ENCODE measurements around the gene EGFR.

EGFR gene

GRCh38 chr7:55198634-55199392, 180.0 kb downstream of the EGFR start:
- DNase-seq: no peak

- DNase-seq: no peak
These were observed 180.6 kb downstream of the EGFR start for GRCh38 chr7:55199418-55199817.

DNA sequence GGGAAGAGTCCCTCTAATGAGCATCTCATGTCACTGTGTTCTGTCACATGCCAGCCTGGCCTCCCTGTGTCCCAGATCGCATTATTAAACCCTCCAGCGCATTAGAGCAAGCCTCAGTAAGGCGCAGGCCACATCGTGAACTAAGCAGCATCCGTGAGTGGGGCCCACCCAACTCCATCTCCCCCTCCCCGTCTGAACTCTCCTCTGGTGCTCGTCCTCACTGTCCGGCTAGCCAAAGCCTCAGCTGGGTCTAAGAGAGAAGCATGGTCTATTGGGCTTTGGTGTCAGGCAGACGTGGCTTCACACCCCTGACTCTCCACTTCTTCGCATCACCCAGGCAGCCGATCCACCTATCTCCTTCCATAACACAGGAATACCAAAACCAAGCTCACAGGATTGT, 181.6 kb downstream of the EGFR start:
- DNase-seq: no peak

GRCh38 chr7:55202150-55202913, 183.5 kb downstream of the EGFR start:
- no peak for DNase-seq

DNA sequence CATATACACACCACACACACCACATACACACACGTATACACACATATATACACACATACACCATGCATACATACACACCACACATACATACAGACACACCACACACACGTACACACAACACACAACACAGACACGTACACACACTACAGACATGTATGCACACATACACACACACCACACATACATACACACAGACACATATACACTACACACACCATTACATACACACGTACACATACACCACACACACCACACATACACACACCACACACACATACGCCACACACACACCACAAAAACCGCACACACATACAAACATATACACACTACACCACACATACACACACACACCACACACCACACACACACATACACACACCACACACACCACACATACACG, 184.5 kb downstream of the EGFR start:
- DNase-seq: no peak

DNA sequence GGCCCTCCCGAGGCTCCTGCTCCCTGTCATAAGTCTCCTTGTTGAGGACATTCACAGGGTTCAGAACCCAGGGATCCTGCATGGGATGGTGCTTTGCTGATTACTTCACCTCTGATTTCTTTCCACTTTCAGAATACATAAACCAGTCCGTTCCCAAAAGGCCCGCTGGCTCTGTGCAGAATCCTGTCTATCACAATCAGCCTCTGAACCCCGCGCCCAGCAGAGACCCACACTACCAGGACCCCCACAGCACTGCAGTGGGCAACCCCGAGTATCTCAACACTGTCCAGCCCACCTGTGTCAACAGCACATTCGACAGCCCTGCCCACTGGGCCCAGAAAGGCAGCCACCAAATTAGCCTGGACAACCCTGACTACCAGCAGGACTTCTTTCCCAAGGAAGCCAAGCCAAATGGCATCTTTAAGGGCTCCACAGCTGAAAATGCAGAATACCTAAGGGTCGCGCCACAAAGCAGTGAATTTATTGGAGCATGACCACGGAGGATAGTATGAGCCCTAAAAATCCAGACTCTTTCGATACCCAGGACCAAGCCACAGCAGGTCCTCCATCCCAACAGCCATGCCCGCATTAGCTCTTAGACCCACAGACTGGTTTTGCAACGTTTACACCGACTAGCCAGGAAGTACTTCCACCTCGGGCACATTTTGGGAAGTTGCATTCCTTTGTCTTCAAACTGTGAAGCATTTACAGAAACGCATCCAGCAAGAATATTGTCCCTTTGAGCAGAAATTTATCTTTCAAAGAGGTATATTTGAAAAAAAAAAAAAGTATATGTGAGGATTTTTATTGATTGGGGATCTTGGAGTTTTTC, 186.5 kb downstream of the EGFR start:
- no peak for DNase-seq

DNA sequence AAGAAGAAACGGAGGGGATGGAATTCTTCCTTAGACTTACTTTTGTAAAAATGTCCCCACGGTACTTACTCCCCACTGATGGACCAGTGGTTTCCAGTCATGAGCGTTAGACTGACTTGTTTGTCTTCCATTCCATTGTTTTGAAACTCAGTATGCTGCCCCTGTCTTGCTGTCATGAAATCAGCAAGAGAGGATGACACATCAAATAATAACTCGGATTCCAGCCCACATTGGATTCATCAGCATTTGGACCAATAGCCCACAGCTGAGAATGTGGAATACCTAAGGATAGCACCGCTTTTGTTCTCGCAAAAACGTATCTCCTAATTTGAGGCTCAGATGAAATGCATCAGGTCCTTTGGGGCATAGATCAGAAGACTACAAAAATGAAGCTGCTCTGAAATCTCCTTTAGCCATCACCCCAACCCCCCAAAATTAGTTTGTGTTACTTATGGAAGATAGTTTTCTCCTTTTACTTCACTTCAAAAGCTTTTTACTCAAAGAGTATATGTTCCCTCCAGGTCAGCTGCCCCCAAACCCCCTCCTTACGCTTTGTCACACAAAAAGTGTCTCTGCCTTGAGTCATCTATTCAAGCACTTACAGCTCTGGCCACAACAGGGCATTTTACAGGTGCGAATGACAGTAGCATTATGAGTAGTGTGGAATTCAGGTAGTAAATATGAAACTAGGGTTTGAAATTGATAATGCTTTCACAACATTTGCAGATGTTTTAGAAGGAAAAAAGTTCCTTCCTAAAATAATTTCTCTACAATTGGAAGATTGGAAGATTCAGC, 187.6 kb downstream of the EGFR start:
- DNase-seq: no peak

GRCh38 chr7:55207436-55208125, 188.8 kb downstream of the EGFR start:
- no peak for DNase-seq

GRCh38 chr7:55209366-55209765, 190.5 kb downstream of the EGFR start:
- no peak for DNase-seq

DNA sequence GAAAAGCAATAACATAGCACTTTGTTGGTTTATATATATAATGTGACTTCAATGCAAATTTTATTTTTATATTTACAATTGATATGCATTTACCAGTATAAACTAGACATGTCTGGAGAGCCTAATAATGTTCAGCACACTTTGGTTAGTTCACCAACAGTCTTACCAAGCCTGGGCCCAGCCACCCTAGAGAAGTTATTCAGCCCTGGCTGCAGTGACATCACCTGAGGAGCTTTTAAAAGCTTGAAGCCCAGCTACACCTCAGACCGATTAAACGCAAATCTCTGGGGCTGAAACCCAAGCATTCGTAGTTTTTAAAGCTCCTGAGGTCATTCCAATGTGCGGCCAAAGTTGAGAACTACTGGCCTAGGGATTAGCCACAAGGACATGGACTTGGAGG, 191.4 kb downstream of the EGFR start:
- DNase-seq: no peak

- no peak for DNase-seq
These were observed 191.9 kb downstream of the EGFR start for GRCh38 chr7:55210716-55211115.

DNA sequence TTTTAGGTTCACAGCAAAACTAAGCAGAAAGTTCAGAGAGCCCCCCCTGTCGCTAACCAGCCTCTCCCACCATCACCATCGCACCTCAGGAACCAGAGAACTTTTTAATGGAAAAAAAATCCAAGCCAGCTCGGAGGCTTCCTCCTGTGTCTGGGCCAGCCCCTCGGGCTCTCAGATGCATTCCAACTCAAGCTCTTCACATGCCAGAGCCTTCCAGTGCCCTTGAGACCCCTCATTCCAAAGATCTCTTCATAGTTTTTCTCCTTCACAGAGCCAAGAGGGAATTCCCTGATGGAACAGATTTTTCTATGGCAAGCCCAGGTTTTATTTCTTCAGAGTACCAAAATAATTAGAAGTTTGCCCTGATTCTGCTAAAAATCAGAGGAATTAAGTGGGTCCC, 192.9 kb downstream of the EGFR start:
- no peak for DNase-seq

DNA sequence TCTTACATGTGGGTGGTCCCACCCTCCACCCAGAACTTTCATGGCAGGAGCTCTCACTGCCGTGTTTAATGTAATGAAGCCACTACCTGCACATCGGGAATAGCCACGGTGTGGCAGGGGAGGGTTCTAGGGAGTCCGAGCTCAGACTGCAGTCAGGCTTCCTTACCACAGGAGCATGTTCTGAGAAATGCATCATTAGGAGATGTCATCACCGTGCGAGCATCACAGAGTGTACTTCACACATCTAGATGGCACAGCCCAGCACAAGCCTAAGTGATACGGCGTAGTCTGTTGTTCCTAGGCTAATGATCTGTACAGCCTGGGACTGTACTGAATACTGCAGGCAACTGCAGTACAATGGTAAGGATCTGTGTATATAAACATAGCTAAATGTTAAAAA, 193.4 kb downstream of the EGFR start:
- DNase-seq: no peak

- no peak for DNase-seq
These were observed 194.0 kb downstream of the EGFR start for GRCh38 chr7:55212838-55213237.

- no peak for DNase-seq
These were observed 195.9 kb downstream of the EGFR start for GRCh38 chr7:55214707-55215106.

DNA sequence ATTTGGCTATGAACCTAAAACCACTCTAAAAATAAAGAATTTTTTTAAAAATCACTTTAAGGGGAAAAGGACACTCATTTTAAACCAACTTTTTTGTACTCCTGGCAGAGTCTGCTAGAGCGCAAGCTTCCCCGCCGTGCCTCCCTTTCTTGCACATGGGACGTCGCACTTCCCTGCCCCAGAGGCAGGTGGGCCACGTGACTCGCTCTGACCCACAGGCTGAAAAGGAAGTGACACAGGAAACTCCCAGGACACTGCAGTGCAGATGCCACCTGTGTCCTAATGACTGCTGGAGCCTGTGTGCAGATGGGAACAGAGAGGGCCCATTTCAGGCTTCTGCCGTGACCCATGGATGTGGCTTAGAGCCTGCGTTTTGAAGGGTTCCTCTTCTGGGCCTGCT, 204.2 kb downstream of the EGFR start:
- DNase-seq: no peak

GRCh38 chr7:55224111-55224510, 205.3 kb downstream of the EGFR start:
- DNase-seq: no peak

DNA sequence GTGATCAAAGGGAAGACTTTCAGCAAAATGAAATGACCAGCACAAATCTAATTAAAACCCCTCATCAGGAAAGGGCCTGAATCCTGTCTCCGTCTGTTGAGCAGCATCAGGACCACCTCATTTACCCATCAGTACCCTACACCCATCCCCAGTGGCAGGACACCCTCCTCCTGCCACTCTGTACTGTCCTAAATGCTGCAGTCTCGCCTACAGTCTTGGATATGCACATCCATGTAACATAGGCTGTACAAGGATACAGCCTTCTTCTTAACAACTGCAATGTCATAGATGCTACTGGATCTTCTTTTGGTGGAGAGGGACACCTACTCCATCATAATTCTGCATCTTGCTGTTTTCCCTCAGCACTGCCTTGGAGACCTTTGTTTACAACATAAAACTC, 206.0 kb downstream of the EGFR start:
- no peak for DNase-seq

- no peak for DNase-seq
These were observed 211.2 kb downstream of the EGFR start for GRCh38 chr7:55230014-55230413.

DNA sequence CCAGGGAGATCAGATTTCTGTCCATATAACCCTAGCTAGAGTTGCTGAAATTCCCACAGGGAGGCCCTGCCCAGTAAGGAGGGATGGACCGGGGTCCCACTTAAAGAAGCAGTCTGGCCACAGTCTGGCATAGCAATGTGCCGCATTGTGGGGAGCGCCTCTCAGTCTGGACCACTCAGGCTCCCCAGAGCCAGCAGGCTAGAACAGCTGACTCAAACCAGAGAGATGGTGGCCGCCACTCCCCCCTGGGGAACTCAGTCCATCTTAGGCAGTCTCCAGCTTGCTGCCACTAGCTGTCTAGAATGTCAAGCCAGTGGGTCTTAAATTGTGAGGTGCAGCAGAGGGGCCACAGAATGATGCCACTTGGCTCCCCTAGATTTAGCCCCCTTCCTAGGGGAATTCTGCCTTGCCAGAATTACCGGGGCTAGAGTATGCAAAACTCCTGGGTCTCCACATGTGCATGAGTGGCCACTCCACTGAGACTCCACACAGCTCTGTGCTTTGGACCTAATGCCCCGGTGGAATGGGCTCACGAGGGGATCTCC, 213.0 kb downstream of the EGFR start:
- DNase-seq: no peak

DNA sequence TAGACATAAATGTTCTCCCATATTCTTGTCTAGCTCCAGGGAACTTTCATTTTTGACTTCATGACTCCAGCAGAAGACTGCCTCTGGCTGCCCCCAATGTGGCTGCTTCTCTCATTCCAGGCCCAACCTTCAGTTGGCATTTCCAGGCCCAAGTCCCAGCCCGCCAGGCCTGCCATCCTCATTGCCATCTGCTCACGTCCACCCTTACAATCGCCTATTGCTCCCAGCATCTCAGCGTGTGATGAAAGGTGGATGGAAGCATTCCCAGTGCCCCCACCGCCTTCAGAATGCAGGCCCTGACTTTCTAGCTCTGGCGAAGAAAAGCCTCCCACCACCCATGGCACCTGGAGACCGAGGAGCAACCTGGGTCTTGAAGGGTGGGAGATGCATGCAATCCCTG, 214.2 kb downstream of the EGFR start:
- DNase-seq: no peak

- DNase-seq: no peak
These were observed 215.6 kb downstream of the EGFR start for GRCh38 chr7:55234408-55234807.

All from activated CD4-positive, alpha-beta T cell treated with anti-CD3 and anti-CD28 coated beads for 48 hours (primary cell).